Esophagus squamous epithelium (tissue), 5 donors: ENCODE measurements around the gene KLF13. TPM values are rescaled to one million over a fixed set of nuclear protein-coding genes. Genes with fewer than 3 reads are reported as not detected.

Experiments used
- DNase-seq: peaks from one replicate; lab custom pipeline; 2025; lab: John Stamatoyannopoulos, UW
- H3K27ac ChIP-seq, 4 donors: fragments of 200-600 bp; sonication (generic); one replicate each; pipeline ENCODE4 v1.5.1; 2016 to 2019; ENCODE audit warnings: mild to moderate bottlenecking in 1 of 4
- H3K27me3 ChIP-seq, 4 donors: fragments of 200-600 bp; sonication (generic); 1 replicate in 3 of 4; 2 replicates in 1 of 4; pipeline versions ENCODE4 v1.5.1 to v1.6.0; 2017 to 2021; ENCODE audit warnings: antibody characterized with exemption in 1 of 4
- H3K36me3 ChIP-seq, 3 donors: fragments of 200-600 bp; sonication (generic); one replicate each; pipeline ENCODE4 v1.5.1; 2016 to 2019
- H3K4me1 ChIP-seq, 3 donors: fragments of 200-600 bp; sonication (generic); one replicate each; pipeline ENCODE4 v1.5.1; 2017 to 2019
- H3K4me3 ChIP-seq, 4 donors: fragments of 200-600 bp; sonication (generic); 1 replicate in 3 of 4; 2 replicates in 1 of 4; pipeline ENCODE4 v1.5.1; 2016 to 2019; ENCODE audit warnings: mild to moderate bottlenecking in 2 of 4, moderate library complexity in 1 of 4
- H3K9me3 ChIP-seq, 3 donors: fragments of 200-600 bp; sonication (generic); one replicate each; pipeline ENCODE4 v1.5.1; 2016 to 2019
- CTCF ChIP-seq, 6 experiments: fragments of 450-650 bp in 4 of 6; fragments of 200-600 bp in 2 of 6; sonication (generic) in 2 of 6; IDR thresholded peaks; one replicate each; pipeline ENCODE4 v1.5.1; 2016 to 2019; ENCODE audit warnings: antibody characterized with exemption in 6 of 6, mild to moderate bottlenecking in 4 of 6, moderate library complexity in 4 of 6
- POLR2A ChIP-seq, 4 donors: fragments of 450-650 bp; IDR thresholded peaks; one replicate each; pipeline ENCODE4 v1.6.1; 2017; ENCODE audit warnings: antibody characterized with exemption in 4 of 4, mild to moderate bottlenecking in 4 of 4, moderate library complexity in 3 of 4
- WGBS, 2 donors: methylation state at CpG; one replicate each; pipeline ENCODE4 v1.1.5; 2018; 5-methylcytosine and 5-hydroxymethylcytosine counted together
- intact Hi-C: fragments of 100-400 bp; cut with DNase I; formaldehyde crosslinking; loops from one replicate; pipeline ENCODE4 v1.15.0; 2022
- total RNA-seq, 4 donors: library from RNA; depleted of rRNA; stranded (reverse); fragments of >200 nt; gene quantifications; one replicate each; pipeline ENCODE4 v1.1.0, GENCODE V29; 2016
- donor health status: DM: yes; HTN: yes; CAD: no.

Gene KLF13
- total RNA-seq, 4 donors from 2014 or later = 16.4 to 54.6 (median 41.8) TPM

GRCh38 chr15:31378363-31378903 is 51.8 kb downstream of the KLF13 start:
- DNase-seq = no peak
- no peaks in the 10 kb centered on the region for H3K27me3 ChIP-seq
- H3K4me1 ChIP-seq = peaks cover 3 to 31% (median 7%) of the 10 kb centered on the region in 3 donors
- 87 to 94% methylated on average over 6 to 12 of the region's 14 CpGs for WGBS, 2 donors
- H3K36me3 ChIP-seq = peaks cover 0 to 84% (median 12%) of the 10 kb centered on the region in 3 donors
- H3K9me3 ChIP-seq = no peaks in the 10 kb centered on the region
- H3K27ac ChIP-seq = peak overlapping the region in 1 of 4 donors; percentile 34
- TF ChIP-seq CTCF (IDR thresholded peaks at IDR 0.05) (no peak), POLR2A (IDR thresholded peaks at IDR 0.05) (no peak)
- intact Hi-C loops = no loop called here
- no peak overlapping the region for H3K4me3 ChIP-seq

- Histone ChIP-seq H3K27me3 (no peaks in the 10 kb centered on the region), H3K4me1 (peaks cover 0 to 25% (median 4%) of the 10 kb centered on the region in 3 donors), H3K9me3 (no peaks in the 10 kb centered on the region), H3K36me3 (peaks cover 0 to 77% (median 9%) of the 10 kb centered on the region in 3 donors), H3K4me3 (no peak overlapping the region), H3K27ac (no peak overlapping the region)
- WGBS, 2 donors = 61 to 74% methylated on average over 6 of the region's 6 CpGs
- TF ChIP-seq CTCF (IDR thresholded peaks at IDR 0.05) (no peak), POLR2A (IDR thresholded peaks at IDR 0.05) (no peak)
- no peak for DNase-seq
- intact Hi-C loops = no loop called here
Observed at GRCh38 chr15:31379042-31379441, 52.4 kb downstream of the KLF13 start.

- Histone ChIP-seq H3K36me3 (peaks cover 0 to 77% (median 6%) of the 10 kb centered on the region in 3 donors), H3K4me1 (peaks cover 0 to 20% (median 0%) of the 10 kb centered on the region in 3 donors), H3K4me3 (no peak overlapping the region), H3K27me3 (no peaks in the 10 kb centered on the region), H3K9me3 (no peaks in the 10 kb centered on the region), H3K27ac (no peak overlapping the region)
- intact Hi-C loops = no loop called here
- DNase-seq = no peak
- WGBS, 2 donors = 83 to 94% methylated on average over 7 to 8 of the region's 8 CpGs
- TF ChIP-seq POLR2A (IDR thresholded peaks at IDR 0.05) = no peak
- TF ChIP-seq CTCF (IDR thresholded peaks at IDR 0.05) = no peak
Observed at GRCh38 chr15:31379577-31379976, 52.9 kb downstream of the KLF13 start.

- TF ChIP-seq CTCF (IDR thresholded peaks at IDR 0.05) (no peak), POLR2A (IDR thresholded peaks at IDR 0.05) (no peak)
- 83 to 97% methylated on average over 3 to 9 of the region's 10 CpGs for WGBS, 2 donors
- Histone ChIP-seq H3K36me3 (peaks cover 0 to 56% (median 6%) of the 10 kb centered on the region in 3 donors), H3K27ac (no peak overlapping the region), H3K4me3 (no peak overlapping the region), H3K4me1 (peaks cover 0 to 3% (median under 1%) of the 10 kb centered on the region in 3 donors), H3K27me3 (no peaks in the 10 kb centered on the region), H3K9me3 (no peaks in the 10 kb centered on the region)
- DNase-seq = no peak
- intact Hi-C loops = no loop called here
Observed at GRCh38 chr15:31381801-31382712, 55.4 kb downstream of the KLF13 start.

- Histone ChIP-seq H3K27ac (no peak overlapping the region), H3K4me1 (peaks cover 0 to 6% (median 6%) of the 10 kb centered on the region in 3 donors), H3K9me3 (no peaks in the 10 kb centered on the region), H3K36me3 (peaks cover 0 to 53% (median 6%) of the 10 kb centered on the region in 3 donors), H3K27me3 (no peaks in the 10 kb centered on the region), H3K4me3 (no peak overlapping the region)
- no peak for DNase-seq
- TF ChIP-seq POLR2A (IDR thresholded peaks at IDR 0.05) = no peak
- TF ChIP-seq CTCF (IDR thresholded peaks at IDR 0.05) = no peak
- 84 to 93% methylated on average over 5 of the region's 5 CpGs for WGBS, 2 donors
- intact Hi-C loops = no loop called here
Observed at GRCh38 chr15:31382713-31383045, 56.0 kb downstream of the KLF13 start.
